Adrenal gland (tissue), 5 donors: ENCODE results near the gene GRIA4.

ENCODE experiments used
- POLR2A ChIP-seq, 2 donors: fragments of 450-650 bp; IDR thresholded peaks; one replicate each; pipeline ENCODE4 v1.6.1; 2017; ENCODE audit warnings: antibody characterized with exemption in 2 of 2, mild to moderate bottlenecking in 2 of 2, moderate library complexity in 1 of 2
- TF ChIP-seq, protein P1 (sequence below), 6 experiments: fragments of 450-650 bp in 4 of 6; fragments of 200-600 bp in 2 of 6; sonication (generic) in 1 of 6; IDR thresholded peaks; 1 replicate in 5 of 6; 2 replicates in 1 of 6; pipeline versions ENCODE4 v1.5.1 to v1.8.0; 2016 to 2021; ENCODE audit warnings: antibody characterized with exemption in 6 of 6, mild to moderate bottlenecking in 2 of 6, moderate library complexity in 1 of 6
- donor health status: DM: no; HTN: no; CAD: no.

GRCh38 chr11:106022795-106023275 is 413.0 kb downstream of the GRIA4 start:
- TF ChIP-seq, protein P1, sequence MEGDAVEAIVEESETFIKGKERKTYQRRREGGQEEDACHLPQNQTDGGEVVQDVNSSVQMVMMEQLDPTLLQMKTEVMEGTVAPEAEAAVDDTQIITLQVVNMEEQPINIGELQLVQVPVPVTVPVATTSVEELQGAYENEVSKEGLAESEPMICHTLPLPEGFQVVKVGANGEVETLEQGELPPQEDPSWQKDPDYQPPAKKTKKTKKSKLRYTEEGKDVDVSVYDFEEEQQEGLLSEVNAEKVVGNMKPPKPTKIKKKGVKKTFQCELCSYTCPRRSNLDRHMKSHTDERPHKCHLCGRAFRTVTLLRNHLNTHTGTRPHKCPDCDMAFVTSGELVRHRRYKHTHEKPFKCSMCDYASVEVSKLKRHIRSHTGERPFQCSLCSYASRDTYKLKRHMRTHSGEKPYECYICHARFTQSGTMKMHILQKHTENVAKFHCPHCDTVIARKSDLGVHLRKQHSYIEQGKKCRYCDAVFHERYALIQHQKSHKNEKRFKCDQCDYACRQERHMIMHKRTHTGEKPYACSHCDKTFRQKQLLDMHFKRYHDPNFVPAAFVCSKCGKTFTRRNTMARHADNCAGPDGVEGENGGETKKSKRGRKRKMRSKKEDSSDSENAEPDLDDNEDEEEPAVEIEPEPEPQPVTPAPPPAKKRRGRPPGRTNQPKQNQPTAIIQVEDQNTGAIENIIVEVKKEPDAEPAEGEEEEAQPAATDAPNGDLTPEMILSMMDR (IDR thresholded peaks at IDR 0.05) = no peak
- no peak for TF ChIP-seq POLR2A (IDR thresholded peaks at IDR 0.05)
